Psoas muscle (tissue), 8 donors: ENCODE results near the gene DPEP2. TPM values are rescaled to one million over a fixed set of nuclear protein-coding genes. Genes with fewer than 3 reads are reported as not detected.
A peak's percentile ranks its signal among the peaks of the same experiment; 100 is the strongest.

Experiments
- ATAC-seq, 4 donors: fragments of 200-7000 bp; cut with Tn5 transposase; one replicate each; pipeline ENCODE4 v1.9.1; 2020; ENCODE audit warnings: moderate library complexity in 3 of 4, mild to moderate bottlenecking in 2 of 4
- DNase-seq, 2 donors: peaks; one replicate each; pipeline ENCODE4 v3.0.0-alpha.2; 2020
- H3K27ac ChIP-seq: fragments of 200-600 bp; one replicate; pipeline ENCODE4 v1.8.0; 2022
- H3K27me3 ChIP-seq, 3 donors: fragments of 200-600 bp in 1 of 3; one replicate each; pipeline versions ENCODE4 v1.6.1 to v1.8.0; 2013 to 2022; ENCODE audit warnings: low read length in 2 of 3, mild to moderate bottlenecking in 2 of 3, moderate library complexity in 1 of 3; ENCODE audit not compliant: insufficient read depth in 3 of 3
- H3K36me3 ChIP-seq, 2 donors: fragments of 200-600 bp in 1 of 2; one replicate each; pipeline versions ENCODE4 v1.6.1 to v1.8.0; 2013 to 2022; ENCODE audit warnings: low read depth in 1 of 2, mild to moderate bottlenecking in 1 of 2, moderate library complexity in 1 of 2; ENCODE audit not compliant: insufficient read depth in 1 of 2
- H3K4me1 ChIP-seq: fragments of 200-600 bp; one replicate; pipeline ENCODE4 v1.8.0; 2022
- H3K4me3 ChIP-seq: fragments of 200-600 bp; one replicate; pipeline ENCODE4 v1.8.0; 2022; ENCODE audit warnings: mild to moderate bottlenecking
- H3K9me3 ChIP-seq: fragments of 200-600 bp; one replicate; pipeline ENCODE4 v1.8.0; 2022
- CTCF ChIP-seq: fragments of 200-600 bp; IDR thresholded peaks from one replicate; pipeline ENCODE4 v1.8.0; 2022; ENCODE audit warnings: antibody characterized with exemption
- WGBS, 3 donors: extraction: QIAGEN DNeasy Blood & Tissue Kit; methylation state at CpG; one replicate each; pipeline versions ENCODE4 v1.1.6 to v1.1.7; 2013; 5-methylcytosine and 5-hydroxymethylcytosine counted together
- intact Hi-C, 2 donors: fragments of 100-400 bp; cut with DNase I; formaldehyde crosslinking; loops; one replicate each; pipeline versions ENCODE4 v1.11.0 to v1.14.2; 2022
- polyA plus RNA-seq, 3 donors: library from polyadenylated mRNA; stranded (reverse); fragments of 200-250 nt; gene quantifications; one replicate each; pipeline ENCODE4 v1.2.3, GENCODE V29; 2013
- total RNA-seq, 4 donors: library from RNA; stranded (reverse); fragmentation: NEBNext Ultra II Directional in 2 of 4; extraction: Animal tissue kit (Norgen Biotek cat#: 25700) in 2 of 4; gene quantifications; one replicate each; pipeline versions ENCODE4 v1.2.1 to v1.2.4, GENCODE V29; 2021 to 2023
- donor health status: healthy with polysubstance abuse.
- donor health status: DM: no; HTN: no; CAD: no; lungs with moderate emphysema.
- donor health status: Bipolar disorder and iron deficiency.
- donor health status: healthy.
- donor health status: DM: yes; HTN: yes; CAD: no.
- donor health status: DM: no; HTN: no; CAD: no.
- donor health status: DM: no; HTN: no; CAD: no.
- donor health status: DM: yes; HTN: yes; CAD: no.

Gene DPEP2
- total and polyA plus RNA-seq, 7 donors = 0.23 to 1.1 (median 0.28) TPM; not detected in 1

- intact Hi-C loops = no loop called here
- Histone ChIP-seq H3K9me3 (no peaks in the 10 kb centered on the region), H3K27ac (no peak overlapping the region), H3K27me3 (no peaks in the 10 kb centered on the region), H3K4me3 (no peak overlapping the region), H3K4me1 (no peaks in the 10 kb centered on the region), H3K36me3 (no peaks in the 10 kb centered on the region)
- WGBS, 3 donors = 32 to 47% (median 36%) methylated on average over 9 of the region's 9 CpGs
- ATAC-seq = peak in 3 of 4 donors; percentile 24 to 70 (median 67)
- TF ChIP-seq CTCF = no peak
- no peak for DNase-seq
These were observed 10.0 kb upstream of the DPEP2 start for GRCh38 chr16:68009157-68009735.

GRCh38 chr16:68005786-68006286 is 6.6 kb upstream of the DPEP2 start:
- intact Hi-C loops = no loop called here
- WGBS, 3 donors = 47 to 61% (median 49%) methylated on average over 6 of the region's 6 CpGs
- H3K4me1 ChIP-seq = no peaks in the 10 kb centered on the region
- no peaks in the 10 kb centered on the region for H3K9me3 ChIP-seq
- no peak overlapping the region for H3K4me3 ChIP-seq
- ATAC-seq = peak in 2 of 4 donors; percentile 41 to 50
- H3K36me3 ChIP-seq = no peaks in the 10 kb centered on the region
- no peak for DNase-seq
- no peaks in the 10 kb centered on the region for H3K27me3 ChIP-seq
- no peak for TF ChIP-seq CTCF
- H3K27ac ChIP-seq = peak overlapping the region; percentile 36

- TF ChIP-seq CTCF = no peak
- no peaks in the 10 kb centered on the region for H3K27me3 ChIP-seq
- H3K4me1 ChIP-seq = no peaks in the 10 kb centered on the region
- peak overlapping the region; percentile 36 for H3K27ac ChIP-seq
- ATAC-seq = no peak
- H3K9me3 ChIP-seq = no peaks in the 10 kb centered on the region
- intact Hi-C loops = no loop called here
- WGBS, 3 donors = 70 to 79% (median 73%) methylated on average over 9 of the region's 9 CpGs
- H3K36me3 ChIP-seq = no peaks in the 10 kb centered on the region
- DNase-seq = no peak
- no peak overlapping the region for H3K4me3 ChIP-seq
These were observed 5.9 kb upstream of the DPEP2 start for GRCh38 chr16:68005211-68005610.

GRCh38 chr16:68003031-68003430 is 3.7 kb upstream of the DPEP2 start:
- H3K4me3 ChIP-seq = no peak overlapping the region
- no peak overlapping the region for H3K27ac ChIP-seq
- no peaks in the 10 kb centered on the region for H3K9me3 ChIP-seq
- no peaks in the 10 kb centered on the region for H3K27me3 ChIP-seq
- no peaks in the 10 kb centered on the region for H3K4me1 ChIP-seq
- WGBS, 3 donors = 78 to 83% (median 80%) methylated on average over 4 of the region's 4 CpGs
- ATAC-seq = no peak
- H3K36me3 ChIP-seq = no peaks in the 10 kb centered on the region
- no peak for DNase-seq
- no peak for TF ChIP-seq CTCF
- intact Hi-C loops = no loop called here

GRCh38 chr16:68000450-68000849 is 1.2 kb upstream of the DPEP2 start:
- Histone ChIP-seq H3K27ac (peak overlapping the region; percentile 41), H3K27me3 (no peaks in the 10 kb centered on the region), H3K9me3 (no peaks in the 10 kb centered on the region), H3K36me3 (no peaks in the 10 kb centered on the region), H3K4me1 (no peaks in the 10 kb centered on the region), H3K4me3 (no peak overlapping the region)
- no peak for DNase-seq
- no peak for TF ChIP-seq CTCF
- intact Hi-C loops = no loop called here
- WGBS, 3 donors = 48 to 58% (median 51%) methylated on average over 3 of the region's 3 CpGs
- no peak for ATAC-seq
